22Rv1 (cell line): ENCODE measurements around the gene HOXD11.

Experiments
- H3K27ac ChIP-seq: fragments of 450-650 bp; 2 replicates; pipeline ENCODE4 v1.5.1; 2017
- ZFX ChIP-seq: fragments of 450-650 bp; IDR thresholded peaks from 2 replicates; pipeline ENCODE4 v1.6.1; 2017; ENCODE audit warnings: antibody characterized with exemption, borderline replicate concordance
- TF ChIP-seq, protein P1 (sequence below): fragments of 450-650 bp; IDR thresholded peaks from 2 replicates; pipeline ENCODE4 v1.5.1; 2017; ENCODE audit warnings: mild to moderate bottlenecking

The HOXD11 gene

GRCh38 chr2:176132205-176133171, 25.4 kb downstream of the HOXD11 start:
- H3K27ac ChIP-seq = no peak overlapping the region
- TF ChIP-seq ZFX = no peak
- TF ChIP-seq, protein P1, sequence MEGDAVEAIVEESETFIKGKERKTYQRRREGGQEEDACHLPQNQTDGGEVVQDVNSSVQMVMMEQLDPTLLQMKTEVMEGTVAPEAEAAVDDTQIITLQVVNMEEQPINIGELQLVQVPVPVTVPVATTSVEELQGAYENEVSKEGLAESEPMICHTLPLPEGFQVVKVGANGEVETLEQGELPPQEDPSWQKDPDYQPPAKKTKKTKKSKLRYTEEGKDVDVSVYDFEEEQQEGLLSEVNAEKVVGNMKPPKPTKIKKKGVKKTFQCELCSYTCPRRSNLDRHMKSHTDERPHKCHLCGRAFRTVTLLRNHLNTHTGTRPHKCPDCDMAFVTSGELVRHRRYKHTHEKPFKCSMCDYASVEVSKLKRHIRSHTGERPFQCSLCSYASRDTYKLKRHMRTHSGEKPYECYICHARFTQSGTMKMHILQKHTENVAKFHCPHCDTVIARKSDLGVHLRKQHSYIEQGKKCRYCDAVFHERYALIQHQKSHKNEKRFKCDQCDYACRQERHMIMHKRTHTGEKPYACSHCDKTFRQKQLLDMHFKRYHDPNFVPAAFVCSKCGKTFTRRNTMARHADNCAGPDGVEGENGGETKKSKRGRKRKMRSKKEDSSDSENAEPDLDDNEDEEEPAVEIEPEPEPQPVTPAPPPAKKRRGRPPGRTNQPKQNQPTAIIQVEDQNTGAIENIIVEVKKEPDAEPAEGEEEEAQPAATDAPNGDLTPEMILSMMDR = no peak

DNA sequence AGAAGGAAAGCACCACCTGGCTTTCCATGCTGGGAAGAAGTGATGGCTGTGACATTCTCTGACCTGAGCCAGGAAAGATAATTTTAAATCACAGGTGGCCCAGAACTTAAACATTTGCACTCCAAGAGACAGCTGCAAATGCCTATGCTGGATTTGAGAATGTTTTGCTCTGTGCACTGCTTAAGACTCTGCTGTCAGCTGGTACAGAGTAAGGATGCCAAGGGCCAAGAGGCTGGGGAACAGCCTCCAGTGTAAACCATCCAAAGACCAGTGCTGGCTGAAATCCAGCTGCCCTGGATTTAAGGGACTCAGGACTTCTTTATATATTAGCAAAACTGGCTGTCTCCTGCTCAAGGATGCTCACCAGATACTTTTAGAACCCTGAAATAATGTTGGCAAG, 26.3 kb downstream of the HOXD11 start:
- TF ChIP-seq, protein P1 = no peak
- TF ChIP-seq ZFX = no peak

GRCh38 chr2:176134035-176134434, 27.0 kb downstream of the HOXD11 start:
- no peak for TF ChIP-seq ZFX
- TF ChIP-seq, protein P1 = no peak
- H3K27ac ChIP-seq = no peak overlapping the region

More for the DNA sequence above, 26.3 kb downstream of the HOXD11 start:
- no peak overlapping the region for H3K27ac ChIP-seq

DNA sequence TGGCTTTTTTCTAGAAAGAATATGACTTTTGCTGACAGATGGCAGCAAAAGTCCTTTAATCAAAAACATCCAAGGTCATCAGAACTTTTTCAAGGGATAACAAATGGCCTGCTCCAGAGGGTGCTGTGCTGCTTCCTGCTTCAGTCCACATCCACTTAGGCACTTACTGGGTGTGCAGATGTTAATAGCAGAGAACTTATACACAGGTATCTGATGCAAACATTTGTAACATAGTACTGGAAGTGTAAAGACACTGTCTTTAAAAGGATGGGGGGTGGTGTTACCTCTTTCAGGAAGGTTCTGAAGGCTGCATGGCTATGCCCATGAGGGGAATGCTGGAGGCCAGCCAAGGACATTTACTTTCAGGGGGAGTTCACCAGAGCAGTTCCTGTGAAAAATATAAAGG, 28.0 kb downstream of the HOXD11 start:
- H3K27ac ChIP-seq = no peak overlapping the region
- TF ChIP-seq, protein P1 = no peak
- no peak for TF ChIP-seq ZFX

DNA sequence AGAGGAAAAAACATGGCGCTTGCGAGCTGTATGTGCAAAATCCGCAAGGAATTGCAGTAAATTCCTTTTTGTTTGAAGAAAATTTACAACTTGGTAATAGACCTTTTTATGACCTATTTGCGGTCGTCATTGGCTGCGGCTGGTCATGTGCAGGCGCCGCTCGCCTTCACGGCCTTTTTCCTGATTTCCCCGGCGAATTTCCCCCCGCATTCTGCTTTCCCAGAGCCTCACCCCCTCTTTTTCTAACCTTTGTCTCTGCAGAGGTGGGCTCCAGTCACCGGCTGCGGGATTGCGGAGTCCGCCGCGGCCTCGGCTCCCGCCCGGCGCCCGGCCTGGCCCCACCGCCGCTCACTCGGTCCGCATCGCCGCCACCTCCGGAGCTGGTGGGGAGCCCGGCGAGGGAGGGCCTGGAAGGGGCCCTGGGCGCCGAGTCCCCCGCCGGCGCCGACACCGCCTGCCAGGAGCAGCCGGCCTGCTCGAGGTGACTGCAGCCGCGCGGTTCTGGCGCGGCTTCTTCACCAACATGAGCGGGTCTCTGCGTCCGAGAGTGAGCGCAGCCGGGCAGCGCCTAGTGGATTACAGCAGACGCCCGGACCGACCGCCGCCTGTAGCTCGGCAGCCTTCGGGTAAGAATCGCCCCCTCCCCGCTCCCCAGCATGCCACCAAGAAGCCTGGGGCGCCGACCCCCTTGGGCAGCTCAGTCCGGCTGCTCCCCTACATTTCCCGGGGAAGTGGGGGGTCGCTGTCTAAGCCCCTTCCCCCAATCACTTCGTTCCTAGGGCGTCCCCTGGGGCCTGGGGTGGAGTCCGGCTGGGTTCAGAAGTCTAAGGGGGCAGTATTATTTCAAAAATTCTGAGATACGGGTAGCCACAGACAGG, 29.5 kb downstream of the HOXD11 start:
- no peak overlapping the region for H3K27ac ChIP-seq

DNA sequence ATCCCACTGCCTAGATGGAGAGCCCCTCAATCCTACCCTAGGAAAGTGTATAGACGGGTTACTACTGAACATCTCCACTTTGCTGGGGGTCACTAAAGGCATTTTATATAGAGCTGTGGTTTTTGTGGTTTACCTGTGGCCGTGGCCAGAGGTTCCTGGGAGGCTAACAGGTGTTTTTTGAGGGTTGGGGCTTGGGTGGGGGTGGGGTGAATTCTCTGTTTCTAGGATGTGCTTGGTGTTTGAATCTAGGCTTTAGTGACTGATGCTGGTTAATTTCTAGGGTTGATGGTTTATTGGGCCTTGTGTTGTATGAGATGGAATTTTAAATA, 30.1 kb downstream of the HOXD11 start:
- TF ChIP-seq ZFX = no peak
- TF ChIP-seq, protein P1 = no peak
- no peak overlapping the region for H3K27ac ChIP-seq

More for the DNA sequence above, 29.5 kb downstream of the HOXD11 start:
- no peak for TF ChIP-seq ZFX
- TF ChIP-seq, protein P1 = no peak
